Stomach (tissue), 4 donors: Measurements from ENCODE around the gene PCNX3.

Experiments
- POLR2A ChIP-seq, 4 donors: fragments of 450-650 bp; IDR thresholded peaks; one replicate each; pipeline ENCODE4 v1.6.1; 2016; ENCODE audit warnings: antibody characterized with exemption in 4 of 4, control low read depth in 2 of 4, mild to moderate bottlenecking in 1 of 4, moderate library complexity in 1 of 4
- TF ChIP-seq, protein P1 (sequence below), 7 experiments: fragments of 450-650 bp in 4 of 7; fragments of 200-600 bp in 3 of 7; sonication (generic) in 3 of 7; IDR thresholded peaks; one replicate each; pipeline ENCODE4 v1.5.1; 2016 to 2019; ENCODE audit warnings: antibody characterized with exemption in 7 of 7, control low read depth in 2 of 7, mild to moderate bottlenecking in 1 of 7

DNA sequence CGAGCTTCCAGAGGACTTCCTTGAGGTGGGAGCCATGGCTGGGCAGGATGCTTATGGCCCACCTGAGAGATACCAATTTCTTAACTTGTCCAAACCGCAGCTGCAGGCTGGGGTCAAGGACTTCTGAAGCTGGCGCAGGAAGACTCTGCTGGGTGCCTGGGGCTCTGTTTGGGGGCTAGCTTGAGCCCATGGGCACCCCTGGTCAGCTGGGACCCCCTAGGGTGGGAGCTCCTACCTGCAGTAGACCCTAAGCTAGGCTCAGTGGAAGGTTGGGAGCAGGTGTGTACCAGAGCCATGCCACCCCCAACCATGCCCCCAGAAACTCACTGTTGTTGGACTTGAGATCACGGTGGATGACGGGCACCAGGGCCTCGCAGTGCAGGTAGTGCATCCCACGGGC, 2.9 kb upstream of the PCNX3 start:
- TF ChIP-seq, protein P1, sequence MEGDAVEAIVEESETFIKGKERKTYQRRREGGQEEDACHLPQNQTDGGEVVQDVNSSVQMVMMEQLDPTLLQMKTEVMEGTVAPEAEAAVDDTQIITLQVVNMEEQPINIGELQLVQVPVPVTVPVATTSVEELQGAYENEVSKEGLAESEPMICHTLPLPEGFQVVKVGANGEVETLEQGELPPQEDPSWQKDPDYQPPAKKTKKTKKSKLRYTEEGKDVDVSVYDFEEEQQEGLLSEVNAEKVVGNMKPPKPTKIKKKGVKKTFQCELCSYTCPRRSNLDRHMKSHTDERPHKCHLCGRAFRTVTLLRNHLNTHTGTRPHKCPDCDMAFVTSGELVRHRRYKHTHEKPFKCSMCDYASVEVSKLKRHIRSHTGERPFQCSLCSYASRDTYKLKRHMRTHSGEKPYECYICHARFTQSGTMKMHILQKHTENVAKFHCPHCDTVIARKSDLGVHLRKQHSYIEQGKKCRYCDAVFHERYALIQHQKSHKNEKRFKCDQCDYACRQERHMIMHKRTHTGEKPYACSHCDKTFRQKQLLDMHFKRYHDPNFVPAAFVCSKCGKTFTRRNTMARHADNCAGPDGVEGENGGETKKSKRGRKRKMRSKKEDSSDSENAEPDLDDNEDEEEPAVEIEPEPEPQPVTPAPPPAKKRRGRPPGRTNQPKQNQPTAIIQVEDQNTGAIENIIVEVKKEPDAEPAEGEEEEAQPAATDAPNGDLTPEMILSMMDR (IDR thresholded peaks at IDR 0.05), result no peak
- no peak for TF ChIP-seq POLR2A (IDR thresholded peaks at IDR 0.05)
